ENCODE results near the gene TMEM229B.

Gene TMEM229B

GRCh38 chr14:67440513-67440912, 48.0 kb downstream of the TMEM229B start:
- H3K9me3 Mint-ChIP-seq = no peaks in the 10 kb centered on the region
- no peak overlapping the region for H3K27ac Mint-ChIP-seq
- no peak overlapping the region for H3K4me3 Mint-ChIP-seq
- no peaks in the 10 kb centered on the region for H3K36me3 Mint-ChIP-seq (ENCODE audit: low read depth)
- no peaks in the 10 kb centered on the region for H3K4me1 Mint-ChIP-seq (ENCODE audit: low read depth)
- peaks cover 4% of the 10 kb centered on the region for H3K27me3 Mint-ChIP-seq

- Mint-ChIP-seq H3K4me1 (ENCODE audit: low read depth) (no peaks in the 10 kb centered on the region), H3K36me3 (ENCODE audit: low read depth) (no peaks in the 10 kb centered on the region), H3K27me3 (peaks cover 4% of the 10 kb centered on the region), H3K4me3 (no peak overlapping the region), H3K27ac (no peak overlapping the region), H3K9me3 (no peaks in the 10 kb centered on the region)
Measured at GRCh38 chr14:67438969-67439368, 49.6 kb downstream of the TMEM229B start.

- Mint-ChIP-seq H3K27me3 (no peaks in the 10 kb centered on the region), H3K36me3 (ENCODE audit: low read depth) (no peaks in the 10 kb centered on the region), H3K27ac (no peak overlapping the region), H3K4me1 (ENCODE audit: low read depth) (no peaks in the 10 kb centered on the region), H3K9me3 (no peaks in the 10 kb centered on the region), H3K4me3 (no peak overlapping the region)
Measured at GRCh38 chr14:67436006-67436866, 52.3 kb downstream of the TMEM229B start.

GRCh38 chr14:67435603-67436002, 52.9 kb downstream of the TMEM229B start:
- H3K27me3 Mint-ChIP-seq = no peaks in the 10 kb centered on the region
- H3K27ac Mint-ChIP-seq = no peak overlapping the region
- no peak overlapping the region for H3K4me3 Mint-ChIP-seq
- H3K36me3 Mint-ChIP-seq (ENCODE audit: low read depth) = no peaks in the 10 kb centered on the region
- H3K4me1 Mint-ChIP-seq (ENCODE audit: low read depth) = no peaks in the 10 kb centered on the region
- H3K9me3 Mint-ChIP-seq = no peaks in the 10 kb centered on the region

- H3K4me3 Mint-ChIP-seq = no peak overlapping the region
- H3K27me3 Mint-ChIP-seq = peaks cover 3% of the 10 kb centered on the region
- H3K4me1 Mint-ChIP-seq (ENCODE audit: low read depth) = no peaks in the 10 kb centered on the region
- H3K36me3 Mint-ChIP-seq (ENCODE audit: low read depth) = no peaks in the 10 kb centered on the region
- H3K9me3 Mint-ChIP-seq = no peaks in the 10 kb centered on the region
- no peak overlapping the region for H3K27ac Mint-ChIP-seq
Measured at GRCh38 chr14:67432050-67432564, 56.4 kb downstream of the TMEM229B start.

GRCh38 chr14:67429510-67430205, 58.9 kb downstream of the TMEM229B start:
- H3K9me3 Mint-ChIP-seq = no peaks in the 10 kb centered on the region
- H3K27ac Mint-ChIP-seq = no peak overlapping the region

GRCh38 chr14:67428501-67429031, 60.0 kb downstream of the TMEM229B start:
- Mint-ChIP-seq H3K27me3 (peaks cover 24% of the 10 kb centered on the region), H3K9me3 (no peaks in the 10 kb centered on the region), H3K27ac (no peak overlapping the region), H3K36me3 (ENCODE audit: low read depth) (no peaks in the 10 kb centered on the region), H3K4me1 (ENCODE audit: low read depth) (no peaks in the 10 kb centered on the region), H3K4me3 (no peak overlapping the region)

More at GRCh38 chr14:67429510-67430205, 58.9 kb downstream of the TMEM229B start:
- Mint-ChIP-seq H3K4me3 (no peak overlapping the region), H3K36me3 (ENCODE audit: low read depth) (no peaks in the 10 kb centered on the region), H3K4me1 (ENCODE audit: low read depth) (no peaks in the 10 kb centered on the region), H3K27me3 (peaks cover 16% of the 10 kb centered on the region)

- H3K27me3 Mint-ChIP-seq = peaks cover 29% of the 10 kb centered on the region
- no peaks in the 10 kb centered on the region for H3K4me1 Mint-ChIP-seq (ENCODE audit: low read depth)
- no peaks in the 10 kb centered on the region for H3K9me3 Mint-ChIP-seq
- H3K4me3 Mint-ChIP-seq = no peak overlapping the region
- H3K27ac Mint-ChIP-seq = no peak overlapping the region
- H3K36me3 Mint-ChIP-seq (ENCODE audit: low read depth) = no peaks in the 10 kb centered on the region
Measured at GRCh38 chr14:67426983-67427606, 61.4 kb downstream of the TMEM229B start.

GRCh38 chr14:67426161-67426560, 62.4 kb downstream of the TMEM229B start:
- no peaks in the 10 kb centered on the region for H3K9me3 Mint-ChIP-seq
- H3K36me3 Mint-ChIP-seq (ENCODE audit: low read depth) = no peaks in the 10 kb centered on the region
- no peak overlapping the region for H3K4me3 Mint-ChIP-seq
- H3K27me3 Mint-ChIP-seq = peaks cover 29% of the 10 kb centered on the region
- no peaks in the 10 kb centered on the region for H3K4me1 Mint-ChIP-seq (ENCODE audit: low read depth)
- H3K27ac Mint-ChIP-seq = no peak overlapping the region

- Mint-ChIP-seq H3K4me3 (no peak overlapping the region), H3K27me3 (peaks cover 29% of the 10 kb centered on the region), H3K4me1 (ENCODE audit: low read depth) (no peaks in the 10 kb centered on the region), H3K27ac (no peak overlapping the region), H3K36me3 (ENCODE audit: low read depth) (no peaks in the 10 kb centered on the region), H3K9me3 (no peaks in the 10 kb centered on the region)
Measured at GRCh38 chr14:67425608-67426007, 62.9 kb downstream of the TMEM229B start.

- Mint-ChIP-seq H3K4me1 (ENCODE audit: low read depth) (no peaks in the 10 kb centered on the region), H3K9me3 (no peaks in the 10 kb centered on the region), H3K36me3 (ENCODE audit: low read depth) (no peaks in the 10 kb centered on the region), H3K4me3 (no peak overlapping the region), H3K27ac (no peak overlapping the region), H3K27me3 (peaks cover 29% of the 10 kb centered on the region)
Measured at GRCh38 chr14:67424539-67424938, 64.0 kb downstream of the TMEM229B start.

- no peak overlapping the region for H3K27ac Mint-ChIP-seq
- H3K36me3 Mint-ChIP-seq (ENCODE audit: low read depth) = no peaks in the 10 kb centered on the region
- no peak overlapping the region for H3K4me3 Mint-ChIP-seq
- H3K27me3 Mint-ChIP-seq = peaks cover 29% of the 10 kb centered on the region
- H3K4me1 Mint-ChIP-seq (ENCODE audit: low read depth) = no peaks in the 10 kb centered on the region
- H3K9me3 Mint-ChIP-seq = no peaks in the 10 kb centered on the region
Measured at GRCh38 chr14:67423424-67423823, 65.1 kb downstream of the TMEM229B start.

- Mint-ChIP-seq H3K27ac (no peak overlapping the region), H3K27me3 (peaks cover 21% of the 10 kb centered on the region), H3K4me3 (no peak overlapping the region), H3K36me3 (ENCODE audit: low read depth) (no peaks in the 10 kb centered on the region), H3K9me3 (no peaks in the 10 kb centered on the region), H3K4me1 (ENCODE audit: low read depth) (peaks cover 2% of the 10 kb centered on the region)
Measured at GRCh38 chr14:67421356-67422224, 66.9 kb downstream of the TMEM229B start.
